Kidney (tissue), 14 donors: ENCODE data around the gene SAMD15. TPM values are rescaled to one million over a fixed set of nuclear protein-coding genes. Genes with fewer than 3 reads are reported as not detected.

Experiments
- DNase-seq, 5 donors: peaks; one replicate each; pipeline ENCODE4 v3.0.0-alpha.2; 2013 to 2020
- FAIRE-seq: peaks from 2 replicates; lab custom pipeline; 2012; peaks lifted over from hg19 to GRCh38; lab: Jason Lieb, UNC
- H3K27ac ChIP-seq, 2 donors: one replicate each; pipeline ENCODE4 v1.7.0; 2013; ENCODE audit warnings: low read depth in 2 of 2, low read length in 2 of 2, inconsistent platforms in 1 of 2
- H3K27me3 ChIP-seq: one replicate; pipeline ENCODE4 v1.7.1; 2013; ENCODE audit warnings: low read length, inconsistent platforms; ENCODE audit not compliant: control insufficient read depth, insufficient read depth
- H3K36me3 ChIP-seq, 3 donors: one replicate each; pipeline versions ENCODE4 v1.7.0 to v1.7.1; 2013; ENCODE audit warnings: low read length in 3 of 3, control low read depth in 1 of 3, inconsistent platforms in 1 of 3; ENCODE audit not compliant: insufficient read depth in 3 of 3, control insufficient read depth in 2 of 3
- H3K4me1 ChIP-seq, 3 donors: one replicate each; pipeline versions ENCODE4 v1.7.0 to v1.7.1; 2013; ENCODE audit warnings: low read length in 3 of 3, inconsistent platforms in 1 of 3, low read depth in 1 of 3; ENCODE audit not compliant: control insufficient read depth in 2 of 3, insufficient read depth in 2 of 3
- H3K4me3 ChIP-seq, 3 donors: one replicate each; pipeline versions ENCODE4 v1.7.0 to v1.8.1; 2013; ENCODE audit warnings: low read length in 3 of 3, control low read depth in 1 of 3, inconsistent platforms in 1 of 3
- H3K9ac ChIP-seq, 3 donors: one replicate each; pipeline versions ENCODE4 v1.7.0 to v1.7.1; 2013; ENCODE audit warnings: low read length in 3 of 3, control low read depth in 1 of 3, inconsistent platforms in 1 of 3
- H3K9me3 ChIP-seq, 3 donors: one replicate each; pipeline versions ENCODE4 v1.7.0 to v1.7.1; 2013; ENCODE audit warnings: low read length in 3 of 3, control low read depth in 1 of 3, inconsistent platforms in 1 of 3; ENCODE audit not compliant: control insufficient read depth in 2 of 3, insufficient read depth in 1 of 3
- intact Hi-C: fragments of 100-400 bp; cut with DNase I; formaldehyde crosslinking; loops from one replicate; pipeline ENCODE4 v1.11.1; 2022
- polyA plus RNA-seq: library from polyadenylated mRNA; stranded (reverse); fragments of 350-450 nt; fragmentation: Illumina TruSeq; extraction: RNeasy Lipid Tissue Mini Kit (QIAGEN cat#74804); gene quantifications from one replicate; pipeline ENCODE4 v1.2.3, GENCODE V29; 2014; ENCODE audit warnings: low read depth, low replicate concordance; ENCODE audit not compliant: insufficient read depth
- total RNA-seq: library from RNA; stranded (reverse); fragmentation: NEBNext Ultra II Directional; extraction: Animal tissue kit (Norgen Biotek cat#: 25700); gene quantifications from one replicate; pipeline ENCODE4 v1.2.1, GENCODE V29; 2021
- TF ChIP-seq, protein P1 (sequence below): IDR thresholded peaks from 3 replicates; pipeline ENCODE4 v1.5.1; 2012; ENCODE audit warnings: mild to moderate bottlenecking, moderate library complexity, borderline replicate concordance; ENCODE audit not compliant: insufficient read depth; ENCODE audit errors: extremely low read depth
- donor health status: control.
- donor health status: control.
- donor health status: control.
- donor health status: control.
- donor health status: control.
- donor health status: DM: yes; HTN: yes; CAD: no.
- donor health status: Normal renal cell carcinoma (clear cell type).

Gene SAMD15
- total and polyA plus RNA-seq, 2 donors from 2014 or later: 1.8 to 6.2 TPM

- Histone ChIP-seq H3K4me1 (no peaks in the 10 kb centered on the region), H3K9ac (no peak overlapping the region), H3K27me3 (no peaks in the 10 kb centered on the region), H3K36me3 (peaks cover 5 to 13% (median 11%) of the 10 kb centered on the region in 3 donors), H3K27ac (no peak overlapping the region), H3K9me3 (no peaks in the 10 kb centered on the region), H3K4me3 (no peak overlapping the region)
- no peak for DNase-seq
- intact Hi-C loops: no loop called here
- FAIRE-seq: no peak
- TF ChIP-seq, protein P1, sequence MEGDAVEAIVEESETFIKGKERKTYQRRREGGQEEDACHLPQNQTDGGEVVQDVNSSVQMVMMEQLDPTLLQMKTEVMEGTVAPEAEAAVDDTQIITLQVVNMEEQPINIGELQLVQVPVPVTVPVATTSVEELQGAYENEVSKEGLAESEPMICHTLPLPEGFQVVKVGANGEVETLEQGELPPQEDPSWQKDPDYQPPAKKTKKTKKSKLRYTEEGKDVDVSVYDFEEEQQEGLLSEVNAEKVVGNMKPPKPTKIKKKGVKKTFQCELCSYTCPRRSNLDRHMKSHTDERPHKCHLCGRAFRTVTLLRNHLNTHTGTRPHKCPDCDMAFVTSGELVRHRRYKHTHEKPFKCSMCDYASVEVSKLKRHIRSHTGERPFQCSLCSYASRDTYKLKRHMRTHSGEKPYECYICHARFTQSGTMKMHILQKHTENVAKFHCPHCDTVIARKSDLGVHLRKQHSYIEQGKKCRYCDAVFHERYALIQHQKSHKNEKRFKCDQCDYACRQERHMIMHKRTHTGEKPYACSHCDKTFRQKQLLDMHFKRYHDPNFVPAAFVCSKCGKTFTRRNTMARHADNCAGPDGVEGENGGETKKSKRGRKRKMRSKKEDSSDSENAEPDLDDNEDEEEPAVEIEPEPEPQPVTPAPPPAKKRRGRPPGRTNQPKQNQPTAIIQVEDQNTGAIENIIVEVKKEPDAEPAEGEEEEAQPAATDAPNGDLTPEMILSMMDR: no peak
Measured at GRCh38 chr14:77344377-77344996, 32.7 kb upstream of the SAMD15 start.

GRCh38 chr14:77346495-77346894, 30.7 kb upstream of the SAMD15 start:
- DNase-seq (no peak), FAIRE-seq (no peak)
- intact Hi-C loops: no loop called here
- no peak overlapping the region for H3K27ac ChIP-seq
- TF ChIP-seq, protein P1: no peak
- H3K4me1 ChIP-seq: no peaks in the 10 kb centered on the region
- no peaks in the 10 kb centered on the region for H3K27me3 ChIP-seq
- H3K4me3 ChIP-seq: no peak overlapping the region
- no peak overlapping the region for H3K9ac ChIP-seq
- peaks cover 4 to 10% (median 5%) of the 10 kb centered on the region in 3 donors for H3K36me3 ChIP-seq
- H3K9me3 ChIP-seq: no peaks in the 10 kb centered on the region

- Histone ChIP-seq H3K36me3 (peaks cover 0 to 5% (median 4%) of the 10 kb centered on the region in 3 donors), H3K4me1 (no peaks in the 10 kb centered on the region), H3K27me3 (no peaks in the 10 kb centered on the region), H3K4me3 (no peak overlapping the region), H3K9me3 (no peaks in the 10 kb centered on the region), H3K27ac (no peak overlapping the region), H3K9ac (no peak overlapping the region)
- TF ChIP-seq, protein P1: no peak
- no peak for FAIRE-seq
- intact Hi-C loops: no loop called here
- peak in 1 of 5 donors; percentile 74 for DNase-seq
Measured at GRCh38 chr14:77347751-77348150, 29.4 kb upstream of the SAMD15 start.
